Spinal cord (tissue), 10 donors: ENCODE measurements around the gene FADD. TPM values are rescaled to one million over a fixed set of nuclear protein-coding genes. Genes with fewer than 3 reads are reported as not detected.

ENCODE experiments used
- DNase-seq, 6 donors: peaks; one replicate each; pipeline versions ENCODE4 v3.0.0 to v3.0.0-alpha.2; 2013 to 2015; ENCODE audit warnings: low spot score in 6 of 6, low read depth in 4 of 6
- H3K27ac ChIP-seq: one replicate; pipeline ENCODE4 v1.5.1; 2013; ENCODE audit warnings: low read depth, low read length, control low read depth
- H3K27me3 ChIP-seq: one replicate; pipeline ENCODE4 v1.6.1; 2013; ENCODE audit warnings: low read length; ENCODE audit not compliant: control insufficient read depth, insufficient read depth
- H3K36me3 ChIP-seq: one replicate; pipeline ENCODE4 v1.6.1; 2013; ENCODE audit warnings: low read length; ENCODE audit not compliant: control insufficient read depth, insufficient read depth
- H3K4me1 ChIP-seq: one replicate; pipeline ENCODE4 v1.6.1; 2013; ENCODE audit warnings: low read length; ENCODE audit not compliant: control insufficient read depth, insufficient read depth
- H3K4me3 ChIP-seq: one replicate; pipeline ENCODE4 v1.5.1; 2013; ENCODE audit warnings: low read depth, low read length, control low read depth
- H3K9me3 ChIP-seq: one replicate; pipeline ENCODE4 v1.6.1; 2013; ENCODE audit warnings: low read length; ENCODE audit not compliant: control insufficient read depth, insufficient read depth
- WGBS: methylation state at CpG from one replicate; pipeline ENCODE4 v1.1.5; 2013; ENCODE audit warnings: missing lambda C conversion rate; ENCODE audit not compliant: insufficient coverage; 5-methylcytosine and 5-hydroxymethylcytosine counted together
- polyA plus RNA-seq, 2 donors: library from polyadenylated mRNA; unstranded; fragments of 120-200 nt; gene quantifications; one replicate each; pipeline ENCODE4 v1.2.1, GENCODE V29; 2013; ENCODE audit not compliant: insufficient read length in 2 of 2
- total RNA-seq, 2 donors: library from RNA; depleted of rRNA in 1 of 2; stranded (reverse); fragments of 120-200 nt in 1 of 2; fragments of >200 nt in 1 of 2; gene quantifications; one replicate each; pipeline versions ENCODE4 v1.2.3 to v1.2.4, GENCODE V29; 2013 to 2014
- donor health status: healthy.

Gene FADD
- total and polyA plus RNA-seq, 4 donors = 12.1 to 18.7 (median 17.2) TPM

DNA sequence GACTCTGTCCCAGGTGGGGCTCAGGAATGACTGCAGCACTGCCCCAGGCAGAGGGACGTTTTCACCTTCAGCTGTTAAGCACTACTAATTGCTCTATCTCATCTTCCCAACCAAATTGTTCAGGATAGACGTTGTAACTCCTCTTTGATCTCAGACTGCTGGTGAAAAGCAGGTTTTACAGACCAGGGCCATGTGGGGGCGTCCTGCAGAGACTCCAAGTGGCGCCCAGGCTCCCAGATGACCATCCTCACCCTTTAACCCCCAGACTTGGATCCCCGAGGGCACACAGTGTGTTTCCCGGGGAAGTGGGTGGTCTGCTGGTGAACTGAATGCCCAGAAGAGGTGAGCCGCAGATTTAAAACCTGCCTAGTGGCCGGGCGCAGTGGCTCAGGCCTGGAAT lies 23.9 kb downstream of the FADD start:
- no peak for DNase-seq
- Histone ChIP-seq H3K4me3 (no peak overlapping the region), H3K4me1 (peaks cover 10% of the 10 kb centered on the region), H3K27ac (no peak overlapping the region), H3K36me3 (no peaks in the 10 kb centered on the region), H3K27me3 (no peaks in the 10 kb centered on the region), H3K9me3 (no peaks in the 10 kb centered on the region)
- 53% methylated on average over 9 of the region's 9 CpGs for WGBS

DNA sequence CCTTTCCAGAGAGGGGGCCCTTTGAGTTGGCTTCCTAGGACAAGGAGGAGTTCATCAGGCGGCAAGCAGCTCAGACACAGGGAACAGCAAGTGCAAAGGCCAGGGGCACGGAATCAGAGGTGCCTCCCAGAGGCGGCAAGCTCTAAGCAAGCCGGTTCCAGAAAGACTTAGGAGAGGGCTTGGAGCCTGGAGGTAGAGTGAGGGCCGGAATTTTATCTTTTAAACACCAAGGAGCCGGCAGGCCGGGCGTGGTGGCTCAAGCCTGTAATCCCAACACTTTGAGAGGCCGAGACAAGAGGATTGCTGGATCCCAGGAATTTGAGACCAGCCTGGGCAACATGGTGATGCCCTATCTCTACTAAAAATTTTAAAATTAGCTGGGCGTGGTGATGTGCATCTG lies 26.6 kb downstream of the FADD start:
- no peaks in the 10 kb centered on the region for H3K9me3 ChIP-seq
- H3K4me1 ChIP-seq = peaks cover 10% of the 10 kb centered on the region
- H3K27me3 ChIP-seq = no peaks in the 10 kb centered on the region
- no peak overlapping the region for H3K4me3 ChIP-seq
- 93% methylated on average over 8 of the region's 10 CpGs for WGBS
- H3K36me3 ChIP-seq = no peaks in the 10 kb centered on the region
- no peak overlapping the region for H3K27ac ChIP-seq
- no peak for DNase-seq

DNA sequence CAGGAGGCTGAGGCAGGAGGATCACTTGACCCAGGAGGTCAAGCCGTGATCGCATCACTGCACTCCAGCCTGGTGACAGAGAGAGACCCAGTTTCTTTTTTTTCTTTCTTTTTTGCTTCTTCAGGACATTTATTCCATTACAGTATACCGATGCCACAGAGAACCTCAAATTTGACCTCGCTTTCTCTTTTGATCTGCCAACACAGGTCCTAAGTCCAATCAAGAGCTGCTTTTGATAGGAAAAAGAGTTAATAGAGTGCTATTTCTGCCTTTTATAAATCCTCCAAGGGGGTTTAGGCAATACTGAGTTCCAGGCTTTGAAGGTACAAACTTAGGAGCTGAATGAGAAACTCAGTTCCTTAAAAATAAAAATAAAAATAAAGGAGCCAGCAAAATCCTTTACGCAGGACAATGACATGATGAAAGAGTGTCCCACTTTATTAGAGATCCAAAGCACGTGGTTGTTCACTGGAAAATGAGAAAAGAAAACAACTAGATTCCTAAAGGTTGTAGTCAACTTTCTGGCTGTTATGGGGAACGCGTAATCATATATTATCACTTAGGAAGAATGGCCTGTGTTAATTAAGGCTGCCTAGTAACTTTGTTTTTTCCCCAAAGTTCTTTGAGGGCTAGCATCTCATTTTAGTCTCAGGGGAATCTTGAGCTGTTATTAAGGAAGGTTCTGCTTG lies 27.2 kb downstream of the FADD start:
- Histone ChIP-seq H3K27ac (no peak overlapping the region), H3K36me3 (no peaks in the 10 kb centered on the region), H3K4me3 (no peak overlapping the region), H3K9me3 (no peaks in the 10 kb centered on the region), H3K4me1 (peaks cover 10% of the 10 kb centered on the region), H3K27me3 (no peaks in the 10 kb centered on the region)
- DNase-seq = no peak
- WGBS = 85% methylated on average over 5 of the region's 8 CpGs

DNA sequence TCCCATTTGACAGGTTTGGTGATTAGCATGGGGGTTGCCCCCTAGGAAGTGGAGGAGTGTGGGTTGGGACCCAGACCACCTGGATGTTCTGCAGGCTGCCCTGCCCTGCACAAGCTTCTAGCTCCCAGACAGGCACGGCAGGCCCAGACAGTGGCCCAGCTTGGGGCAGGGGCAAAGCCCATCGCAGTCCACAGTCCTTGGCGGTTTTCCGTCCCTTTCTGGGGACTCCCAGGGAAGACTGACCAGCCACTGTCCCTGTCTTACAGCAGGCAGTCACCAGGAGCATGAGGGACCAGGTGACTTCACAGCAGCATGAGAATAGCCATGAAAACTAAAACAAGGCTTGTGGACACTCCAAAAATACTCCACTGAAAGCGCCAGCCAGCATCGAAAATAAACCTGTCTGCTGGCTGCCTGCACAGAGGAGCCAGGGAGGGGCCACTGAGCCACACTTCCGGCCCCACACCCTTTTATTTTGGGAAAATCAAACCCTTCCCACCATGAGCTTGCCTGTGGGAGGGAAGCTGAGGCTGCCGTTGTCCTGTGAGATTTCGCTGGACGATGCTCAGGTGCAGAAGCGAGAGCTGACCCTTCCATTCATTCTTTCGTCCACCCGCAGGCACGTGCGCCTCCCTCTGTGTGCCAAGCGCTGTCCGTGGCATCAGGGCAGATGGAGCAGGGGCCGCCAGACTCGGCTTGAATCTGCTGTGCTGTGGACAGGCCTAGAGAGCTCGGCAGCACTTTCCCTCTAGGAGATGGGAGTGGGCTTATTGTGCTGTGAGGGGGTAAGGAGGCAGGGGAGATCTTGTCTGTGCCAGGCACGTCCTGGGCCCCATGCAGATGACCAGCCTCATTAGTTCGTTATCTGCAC lies 28.0 kb downstream of the FADD start:
- Histone ChIP-seq H3K36me3 (no peaks in the 10 kb centered on the region), H3K27me3 (no peaks in the 10 kb centered on the region), H3K27ac (no peak overlapping the region), H3K9me3 (no peaks in the 10 kb centered on the region), H3K4me3 (no peak overlapping the region), H3K4me1 (peaks cover 4% of the 10 kb centered on the region)
- WGBS = 79% methylated on average over 22 of the region's 22 CpGs
- DNase-seq = no peak

DNA sequence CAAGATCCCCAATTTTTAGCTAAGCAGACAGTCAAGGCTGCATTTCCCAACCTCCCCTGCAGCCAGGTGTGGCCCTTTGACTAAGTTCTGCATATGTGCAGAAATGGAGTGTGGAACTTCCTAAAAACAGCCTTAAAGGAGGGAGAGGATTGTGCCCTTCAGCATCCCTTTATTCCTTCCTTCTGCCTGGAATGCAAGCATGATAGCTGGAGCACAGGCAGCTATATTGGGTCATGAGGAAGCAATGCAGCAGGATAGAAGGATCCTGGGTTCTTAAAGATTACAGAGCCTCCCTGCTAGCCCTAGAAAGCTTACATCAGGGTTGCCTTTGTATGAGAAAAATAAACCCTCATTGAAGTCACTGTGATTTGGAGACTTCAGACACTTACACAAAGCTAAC lies 29.9 kb downstream of the FADD start:
- Histone ChIP-seq H3K4me3 (no peak overlapping the region), H3K27me3 (no peaks in the 10 kb centered on the region), H3K4me1 (no peaks in the 10 kb centered on the region), H3K9me3 (no peaks in the 10 kb centered on the region), H3K27ac (no peak overlapping the region), H3K36me3 (no peaks in the 10 kb centered on the region)
- no peak for DNase-seq

DNA sequence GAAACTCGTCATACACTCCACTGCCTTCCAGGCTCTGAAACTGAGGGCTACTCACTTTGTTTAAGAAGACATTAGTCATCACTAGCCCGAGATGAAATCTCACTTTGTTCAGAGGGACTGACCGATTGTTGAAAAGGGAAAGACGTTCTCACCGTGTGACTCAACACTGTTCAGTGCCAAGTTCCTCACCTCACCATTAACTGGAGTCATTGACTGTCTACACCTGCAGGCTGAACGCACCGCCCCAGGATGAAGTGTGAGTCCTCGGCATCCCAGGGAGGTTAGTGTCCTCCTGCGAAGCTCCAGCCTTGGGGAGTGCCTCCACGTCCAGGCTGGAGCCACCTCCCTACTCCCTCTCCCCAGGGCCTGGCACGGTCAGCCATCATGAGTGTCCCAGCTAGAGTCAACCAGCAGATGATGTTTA lies 30.4 kb downstream of the FADD start:
- Histone ChIP-seq H3K27me3 (no peaks in the 10 kb centered on the region), H3K27ac (no peak overlapping the region), H3K4me1 (no peaks in the 10 kb centered on the region), H3K36me3 (no peaks in the 10 kb centered on the region), H3K4me3 (no peak overlapping the region), H3K9me3 (no peaks in the 10 kb centered on the region)
- DNase-seq = no peak
- 84% methylated on average over 9 of the region's 11 CpGs for WGBS

DNA sequence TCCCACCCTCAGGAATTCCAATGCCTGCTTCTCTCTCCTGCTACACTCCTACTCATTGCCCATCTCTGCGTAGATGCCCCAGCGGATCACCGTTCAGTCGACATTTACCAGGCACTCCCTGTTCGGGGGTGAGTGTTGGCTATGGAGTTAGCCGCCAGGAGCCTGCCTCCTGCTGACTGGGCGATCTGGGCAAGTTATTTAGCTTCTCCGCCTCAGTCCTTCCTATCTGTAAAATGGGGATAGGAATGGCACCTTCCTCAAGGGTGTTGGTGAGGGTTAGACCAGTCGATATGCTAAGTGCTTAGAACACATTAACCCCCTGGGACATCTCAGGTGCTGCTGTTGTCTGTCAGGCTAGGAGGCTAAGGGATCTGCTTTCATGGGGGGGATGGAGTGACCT lies 30.9 kb downstream of the FADD start:
- WGBS = 93% methylated on average over 6 of the region's 9 CpGs
- no peaks in the 10 kb centered on the region for H3K4me1 ChIP-seq
- no peaks in the 10 kb centered on the region for H3K9me3 ChIP-seq
- no peaks in the 10 kb centered on the region for H3K27me3 ChIP-seq
- H3K27ac ChIP-seq = no peak overlapping the region
- DNase-seq = no peak
- H3K4me3 ChIP-seq = no peak overlapping the region
- H3K36me3 ChIP-seq = no peaks in the 10 kb centered on the region

DNA sequence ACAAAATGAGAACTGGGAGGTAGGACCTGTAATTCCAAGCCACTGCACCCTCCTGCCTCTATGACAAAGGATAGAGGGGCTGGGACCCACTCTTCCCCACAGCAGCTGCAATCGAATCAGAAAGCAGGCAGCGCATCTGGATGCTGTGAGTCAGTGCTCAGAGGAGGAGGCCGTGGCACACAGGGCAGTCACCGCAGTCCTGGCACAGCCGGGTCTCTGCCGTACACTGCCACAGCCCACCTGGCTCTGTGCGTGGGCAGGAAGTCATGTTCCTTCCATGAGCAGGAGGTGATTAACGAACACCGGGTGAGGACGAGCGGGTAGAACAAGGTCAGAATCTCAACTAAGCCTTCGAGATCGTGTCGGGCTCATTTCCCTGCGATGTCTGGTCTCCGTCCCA lies 37.2 kb downstream of the FADD start:
- WGBS = 75% methylated on average over 16 of the region's 16 CpGs
- no peak overlapping the region for H3K4me3 ChIP-seq
- no peak for DNase-seq
- H3K36me3 ChIP-seq = no peaks in the 10 kb centered on the region
- H3K27me3 ChIP-seq = no peaks in the 10 kb centered on the region
- no peaks in the 10 kb centered on the region for H3K4me1 ChIP-seq
- H3K9me3 ChIP-seq = no peaks in the 10 kb centered on the region
- H3K27ac ChIP-seq = no peak overlapping the region

DNA sequence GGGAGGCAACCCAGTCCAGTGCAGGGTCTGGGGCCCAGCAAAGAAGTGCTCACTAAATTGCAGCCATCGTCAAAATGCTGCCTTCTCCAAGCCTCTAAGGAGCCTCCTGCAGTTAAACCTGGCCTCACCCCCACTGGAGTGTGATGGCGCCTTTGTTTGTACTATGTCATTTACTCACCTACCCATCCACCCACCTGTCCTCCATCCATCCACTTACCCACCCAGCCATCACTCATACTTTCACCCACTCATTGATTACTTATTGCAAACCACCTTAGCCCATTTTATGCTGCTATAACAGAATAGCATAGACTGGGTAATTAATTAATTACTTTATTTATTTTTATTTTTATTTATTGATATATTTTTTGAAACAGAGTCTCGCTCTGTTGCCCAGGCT lies 38.6 kb downstream of the FADD start:
- no peaks in the 10 kb centered on the region for H3K9me3 ChIP-seq
- H3K4me1 ChIP-seq = no peaks in the 10 kb centered on the region
- H3K36me3 ChIP-seq = no peaks in the 10 kb centered on the region
- H3K27me3 ChIP-seq = no peaks in the 10 kb centered on the region
- 86% methylated on average over 3 of the region's 3 CpGs for WGBS
- H3K27ac ChIP-seq = no peak overlapping the region
- H3K4me3 ChIP-seq = no peak overlapping the region
- no peak for DNase-seq

DNA sequence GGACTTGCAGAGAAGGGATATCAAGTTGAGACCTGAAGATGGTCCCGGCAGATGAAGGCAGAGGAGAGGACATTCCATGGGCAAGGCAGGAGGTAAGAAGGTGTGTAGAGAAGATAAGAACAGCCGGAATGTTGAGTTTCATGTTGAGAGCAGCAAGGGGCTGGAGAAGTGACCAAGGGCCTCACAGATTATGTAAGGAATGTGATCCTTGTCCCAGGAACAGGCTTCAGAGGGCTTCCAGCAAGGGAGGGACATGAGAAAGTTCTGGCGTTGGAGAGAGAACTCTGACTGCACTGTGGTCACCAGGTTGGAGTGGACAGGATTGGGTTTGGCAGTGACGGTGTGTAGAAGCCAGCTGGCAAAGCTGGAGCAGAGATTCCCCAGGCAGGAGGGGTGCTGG lies 39.8 kb downstream of the FADD start:
- H3K27me3 ChIP-seq = no peaks in the 10 kb centered on the region
- WGBS = 87% methylated on average over 4 of the region's 4 CpGs
- H3K4me1 ChIP-seq = peaks cover 4% of the 10 kb centered on the region
- H3K27ac ChIP-seq = no peak overlapping the region
- H3K4me3 ChIP-seq = no peak overlapping the region
- no peaks in the 10 kb centered on the region for H3K36me3 ChIP-seq
- no peak for DNase-seq
- H3K9me3 ChIP-seq = no peaks in the 10 kb centered on the region
